Kidney (tissue), 14 donors: ENCODE measurements around the gene NCK1. TPM values are rescaled to one million over a fixed set of nuclear protein-coding genes. Genes with fewer than 3 reads are reported as not detected.
"Not testable (repeated sequence)": the region's sequence is repeated elsewhere in the genome, so short reads cannot be mapped to it uniquely, and the experiment has no call there.

ENCODE experiments used
- DNase-seq, 5 donors: peaks; one replicate each; pipeline ENCODE4 v3.0.0-alpha.2; 2013 to 2020
- FAIRE-seq: peaks from 2 replicates; lab custom pipeline; 2012; peaks lifted over from hg19 to GRCh38; lab: Jason Lieb, UNC
- H3K27ac ChIP-seq, 2 donors: one replicate each; pipeline ENCODE4 v1.7.0; 2013; ENCODE audit warnings: low read depth in 2 of 2, low read length in 2 of 2, inconsistent platforms in 1 of 2
- H3K27me3 ChIP-seq: one replicate; pipeline ENCODE4 v1.7.1; 2013; ENCODE audit warnings: low read length, inconsistent platforms; ENCODE audit not compliant: control insufficient read depth, insufficient read depth
- H3K36me3 ChIP-seq, 3 donors: one replicate each; pipeline versions ENCODE4 v1.7.0 to v1.7.1; 2013; ENCODE audit warnings: low read length in 3 of 3, control low read depth in 1 of 3, inconsistent platforms in 1 of 3; ENCODE audit not compliant: insufficient read depth in 3 of 3, control insufficient read depth in 2 of 3
- H3K4me1 ChIP-seq, 3 donors: one replicate each; pipeline versions ENCODE4 v1.7.0 to v1.7.1; 2013; ENCODE audit warnings: low read length in 3 of 3, inconsistent platforms in 1 of 3, low read depth in 1 of 3; ENCODE audit not compliant: control insufficient read depth in 2 of 3, insufficient read depth in 2 of 3
- H3K4me3 ChIP-seq, 3 donors: one replicate each; pipeline versions ENCODE4 v1.7.0 to v1.8.1; 2013; ENCODE audit warnings: low read length in 3 of 3, control low read depth in 1 of 3, inconsistent platforms in 1 of 3
- H3K9ac ChIP-seq, 3 donors: one replicate each; pipeline versions ENCODE4 v1.7.0 to v1.7.1; 2013; ENCODE audit warnings: low read length in 3 of 3, control low read depth in 1 of 3, inconsistent platforms in 1 of 3
- H3K9me3 ChIP-seq, 3 donors: one replicate each; pipeline versions ENCODE4 v1.7.0 to v1.7.1; 2013; ENCODE audit warnings: low read length in 3 of 3, control low read depth in 1 of 3, inconsistent platforms in 1 of 3; ENCODE audit not compliant: control insufficient read depth in 2 of 3, insufficient read depth in 1 of 3
- intact Hi-C: fragments of 100-400 bp; cut with DNase I; formaldehyde crosslinking; loops from one replicate; pipeline ENCODE4 v1.11.1; 2022
- polyA plus RNA-seq: library from polyadenylated mRNA; stranded (reverse); fragments of 350-450 nt; fragmentation: Illumina TruSeq; extraction: RNeasy Lipid Tissue Mini Kit (QIAGEN cat#74804); gene quantifications from one replicate; pipeline ENCODE4 v1.2.3, GENCODE V29; 2014; ENCODE audit warnings: low read depth, low replicate concordance; ENCODE audit not compliant: insufficient read depth
- total RNA-seq: library from RNA; stranded (reverse); fragmentation: NEBNext Ultra II Directional; extraction: Animal tissue kit (Norgen Biotek cat#: 25700); gene quantifications from one replicate; pipeline ENCODE4 v1.2.1, GENCODE V29; 2021
- TF ChIP-seq, protein P1 (sequence below): IDR thresholded peaks from 3 replicates; pipeline ENCODE4 v1.5.1; 2012; ENCODE audit warnings: mild to moderate bottlenecking, moderate library complexity, borderline replicate concordance; ENCODE audit not compliant: insufficient read depth; ENCODE audit errors: extremely low read depth
- donor health status: control.
- donor health status: control.
- donor health status: control.
- donor health status: control.
- donor health status: control.
- donor health status: DM: yes; HTN: yes; CAD: no.
- donor health status: Normal renal cell carcinoma (clear cell type).

Gene NCK1
- total and polyA plus RNA-seq, 2 donors from 2014 or later: 12.6 to 46.8 TPM

DNA sequence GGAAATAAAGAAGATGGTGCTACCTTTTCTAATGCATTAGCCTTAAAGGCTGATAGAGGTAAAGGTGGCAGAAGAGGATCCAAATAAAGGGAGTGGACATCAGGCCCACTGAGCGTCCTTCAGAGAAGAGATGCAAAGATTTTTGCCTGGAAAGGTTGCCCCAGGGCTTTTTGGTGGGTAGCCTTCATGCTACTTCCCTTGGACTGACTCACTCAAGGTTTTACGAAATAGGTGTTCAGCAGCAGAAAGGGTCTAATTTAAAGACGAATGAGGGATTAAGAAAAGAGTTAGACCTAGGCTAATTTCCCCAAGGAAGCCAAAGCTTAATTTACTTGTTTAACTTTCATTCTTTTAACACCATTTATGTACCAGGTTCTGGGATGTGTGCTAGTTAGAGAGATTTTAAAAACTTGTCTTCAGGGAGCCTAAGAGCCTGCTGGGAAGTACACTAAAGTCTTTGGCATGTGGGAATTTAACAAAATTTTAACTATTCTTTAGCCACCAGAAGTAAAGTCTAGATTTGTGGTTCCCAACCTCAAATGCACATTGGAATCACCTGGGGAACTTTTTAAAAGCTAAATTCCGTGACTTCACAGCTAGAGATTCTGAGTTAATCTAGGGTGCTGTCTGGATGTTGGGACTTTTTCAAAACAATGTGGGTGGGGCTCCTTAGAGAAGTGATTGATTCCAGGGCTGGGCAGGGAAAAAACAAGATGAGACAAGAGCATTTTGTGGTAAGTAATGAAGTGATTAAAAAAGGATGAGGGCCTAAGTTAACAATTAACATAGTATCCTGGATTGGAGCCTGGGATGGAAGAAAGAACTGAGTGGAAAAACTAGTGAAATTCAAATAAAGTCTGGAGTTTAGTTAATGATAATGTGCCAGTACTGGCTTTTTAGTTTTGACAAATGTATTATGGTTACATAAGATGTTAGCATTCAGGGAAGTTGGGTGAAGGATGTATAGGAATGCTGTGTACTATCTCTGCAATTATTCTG lies 99.1 kb downstream of the NCK1 start:
- intact Hi-C loops: no loop called here
- Histone ChIP-seq H3K9me3 (no peaks in the 10 kb centered on the region), H3K27ac (no peak overlapping the region), H3K27me3 (no peaks in the 10 kb centered on the region), H3K4me1 (peaks cover 0 to 7% (median 0%) of the 10 kb centered on the region in 3 donors), H3K9ac (no peak overlapping the region), H3K4me3 (no peak overlapping the region), H3K36me3 (no peaks in the 10 kb centered on the region)
- FAIRE-seq (no peak), DNase-seq (no peak)
- TF ChIP-seq, protein P1, sequence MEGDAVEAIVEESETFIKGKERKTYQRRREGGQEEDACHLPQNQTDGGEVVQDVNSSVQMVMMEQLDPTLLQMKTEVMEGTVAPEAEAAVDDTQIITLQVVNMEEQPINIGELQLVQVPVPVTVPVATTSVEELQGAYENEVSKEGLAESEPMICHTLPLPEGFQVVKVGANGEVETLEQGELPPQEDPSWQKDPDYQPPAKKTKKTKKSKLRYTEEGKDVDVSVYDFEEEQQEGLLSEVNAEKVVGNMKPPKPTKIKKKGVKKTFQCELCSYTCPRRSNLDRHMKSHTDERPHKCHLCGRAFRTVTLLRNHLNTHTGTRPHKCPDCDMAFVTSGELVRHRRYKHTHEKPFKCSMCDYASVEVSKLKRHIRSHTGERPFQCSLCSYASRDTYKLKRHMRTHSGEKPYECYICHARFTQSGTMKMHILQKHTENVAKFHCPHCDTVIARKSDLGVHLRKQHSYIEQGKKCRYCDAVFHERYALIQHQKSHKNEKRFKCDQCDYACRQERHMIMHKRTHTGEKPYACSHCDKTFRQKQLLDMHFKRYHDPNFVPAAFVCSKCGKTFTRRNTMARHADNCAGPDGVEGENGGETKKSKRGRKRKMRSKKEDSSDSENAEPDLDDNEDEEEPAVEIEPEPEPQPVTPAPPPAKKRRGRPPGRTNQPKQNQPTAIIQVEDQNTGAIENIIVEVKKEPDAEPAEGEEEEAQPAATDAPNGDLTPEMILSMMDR: no peak

DNA sequence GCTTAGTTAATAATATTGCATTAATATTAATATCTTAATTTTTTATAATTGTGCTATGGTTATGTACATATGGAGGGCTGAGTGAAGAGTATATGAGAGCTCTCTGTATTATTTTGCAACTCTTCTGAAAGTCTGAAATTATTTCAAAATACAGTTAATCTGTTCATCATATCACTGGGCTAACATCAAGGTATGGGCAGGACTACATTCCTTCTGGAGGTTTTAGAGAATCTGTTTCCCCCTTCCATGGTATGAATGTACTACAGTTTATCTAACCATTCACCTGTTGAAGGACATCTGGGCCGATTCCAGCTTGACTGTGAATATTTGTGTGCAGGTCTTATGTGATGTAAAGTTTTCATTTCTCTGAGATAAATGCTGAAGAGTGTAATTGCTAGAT lies 100.9 kb downstream of the NCK1 start:
- Histone ChIP-seq H3K27ac (no peak overlapping the region), H3K4me1 (peaks cover 0 to 7% (median 0%) of the 10 kb centered on the region in 3 donors), H3K9me3 (no peaks in the 10 kb centered on the region), H3K27me3 (no peaks in the 10 kb centered on the region), H3K4me3 (no peak overlapping the region), H3K36me3 (no peaks in the 10 kb centered on the region), H3K9ac (no peak overlapping the region)
- TF ChIP-seq, protein P1: no peak
- intact Hi-C loops: no loop called here
- DNase-seq: no peak
- no peak for FAIRE-seq

DNA sequence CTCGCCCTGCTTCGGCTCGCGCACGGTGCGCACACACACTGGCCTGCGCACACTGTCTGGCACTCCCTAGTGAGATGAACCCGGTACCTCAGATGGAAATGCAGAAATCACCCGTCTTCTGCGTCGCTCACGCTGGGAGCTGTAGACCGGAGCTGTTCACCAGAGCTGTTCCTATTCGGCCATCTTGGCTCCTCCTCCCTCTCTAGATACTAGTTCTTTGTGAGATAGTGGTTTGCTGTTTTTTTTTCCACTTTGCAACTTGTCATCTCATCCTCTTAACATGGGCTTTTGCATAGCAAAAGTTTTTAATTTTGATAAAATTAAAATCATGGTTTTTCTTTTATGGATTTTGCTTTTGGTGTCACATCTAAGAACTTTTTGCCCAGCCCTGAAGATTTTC lies 107.5 kb downstream of the NCK1 start:
- not testable (repeated sequence) for H3K27ac ChIP-seq

DNA sequence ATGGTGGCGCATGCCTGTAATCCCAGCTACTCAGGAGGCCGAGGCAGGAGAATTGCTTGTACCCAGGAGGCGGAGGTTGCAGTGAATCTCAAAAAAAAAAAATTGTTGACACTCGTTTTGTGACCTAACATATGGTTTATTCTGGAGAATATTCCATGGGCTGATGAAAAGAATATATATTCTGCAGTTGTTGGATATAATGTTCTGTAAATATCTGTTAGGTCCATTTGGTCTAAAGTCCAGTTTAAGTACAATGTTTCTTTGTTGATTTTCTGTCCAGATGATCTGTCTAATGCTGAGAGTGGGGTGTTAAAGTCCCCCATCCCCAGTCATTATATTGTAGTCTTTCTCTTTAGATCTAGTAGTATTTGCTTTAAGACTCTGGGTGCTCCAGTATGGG lies 111.3 kb downstream of the NCK1 start:
- DNase-seq (no peak), FAIRE-seq (no peak)
- no peak overlapping the region for H3K9ac ChIP-seq
- no peak overlapping the region for H3K4me3 ChIP-seq
- TF ChIP-seq, protein P1: no peak
- intact Hi-C loops: no loop called here
- no peaks in the 10 kb centered on the region for H3K27me3 ChIP-seq
- H3K27ac ChIP-seq: no peak overlapping the region
- no peaks in the 10 kb centered on the region for H3K4me1 ChIP-seq
- H3K9me3 ChIP-seq: no peaks in the 10 kb centered on the region
- H3K36me3 ChIP-seq: no peaks in the 10 kb centered on the region

More for the DNA sequence above, 107.5 kb downstream of the NCK1 start:
- H3K27me3 ChIP-seq, FAIRE-seq, H3K4me3 ChIP-seq, H3K4me1 ChIP-seq, H3K9ac ChIP-seq, intact Hi-C loops, H3K36me3 ChIP-seq, H3K9me3 ChIP-seq, DNase-seq: not testable (repeated sequence)
